DMS 273 (cell line): ENCODE data around the gene PRPF31.
"Not testable (repeated sequence)": the region's sequence is repeated elsewhere in the genome, so short reads cannot be mapped to it uniquely, and the experiment has no call there.

Experiments
- DNase-seq: peaks from one replicate; lab custom pipeline; 2025; ENCODE audit not compliant: unreplicated experiment; lab: John Stamatoyannopoulos, UW

Gene PRPF31

DNA sequence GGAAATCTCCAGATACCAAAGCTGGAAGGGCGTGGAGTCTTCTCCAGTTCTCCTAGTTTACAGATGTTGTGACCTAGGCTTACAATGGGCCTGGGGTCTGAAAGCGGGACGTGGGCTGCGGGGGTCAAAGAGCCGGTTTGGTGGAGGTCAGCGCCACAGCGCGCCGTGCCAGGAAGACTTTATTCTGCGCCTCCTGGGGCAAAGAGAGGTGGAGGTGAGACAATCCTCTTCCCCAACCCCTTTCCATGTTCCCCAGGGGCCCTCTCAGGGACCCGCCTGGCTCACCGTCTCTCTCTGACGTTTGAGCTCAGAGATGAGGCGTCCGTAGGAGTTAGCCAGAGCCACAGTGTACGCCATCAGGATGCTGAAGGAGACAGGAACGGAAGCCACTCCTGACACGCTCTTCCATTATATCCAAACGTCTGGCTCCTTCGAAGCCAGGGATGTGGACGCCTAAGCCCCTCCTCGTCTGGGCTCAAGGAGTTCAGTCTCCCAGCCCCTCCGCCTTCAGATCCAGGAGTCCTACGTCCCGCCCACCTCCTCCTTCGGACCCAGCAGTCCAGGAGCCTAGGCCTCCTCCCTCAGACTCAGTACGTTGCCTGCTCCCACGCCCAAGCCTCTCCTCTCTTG lies 44.7 kb downstream of the PRPF31 start:
- DNase-seq: peak; percentile 64

DNA sequence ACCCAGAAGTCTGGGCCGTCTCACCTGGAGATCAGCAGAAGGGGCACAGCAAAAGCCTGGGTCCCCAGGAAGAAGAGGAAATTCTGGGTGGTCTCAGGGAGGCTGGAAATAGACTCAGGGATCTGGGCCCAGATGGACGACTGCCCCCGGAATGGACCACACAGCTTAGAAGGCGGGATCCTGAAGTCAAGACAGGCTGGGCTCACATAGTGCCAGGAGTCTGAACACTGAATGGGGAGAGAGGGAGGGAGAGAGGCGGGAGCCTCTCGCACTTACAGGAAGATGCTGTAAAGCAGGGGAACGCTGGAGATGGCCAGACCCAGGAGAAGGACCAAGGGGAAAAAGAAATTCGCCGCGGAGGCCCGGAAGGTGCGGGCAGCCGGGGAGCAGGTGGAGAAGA lies 45.3 kb downstream of the PRPF31 start:
- DNase-seq: peak; percentile 24

DNA sequence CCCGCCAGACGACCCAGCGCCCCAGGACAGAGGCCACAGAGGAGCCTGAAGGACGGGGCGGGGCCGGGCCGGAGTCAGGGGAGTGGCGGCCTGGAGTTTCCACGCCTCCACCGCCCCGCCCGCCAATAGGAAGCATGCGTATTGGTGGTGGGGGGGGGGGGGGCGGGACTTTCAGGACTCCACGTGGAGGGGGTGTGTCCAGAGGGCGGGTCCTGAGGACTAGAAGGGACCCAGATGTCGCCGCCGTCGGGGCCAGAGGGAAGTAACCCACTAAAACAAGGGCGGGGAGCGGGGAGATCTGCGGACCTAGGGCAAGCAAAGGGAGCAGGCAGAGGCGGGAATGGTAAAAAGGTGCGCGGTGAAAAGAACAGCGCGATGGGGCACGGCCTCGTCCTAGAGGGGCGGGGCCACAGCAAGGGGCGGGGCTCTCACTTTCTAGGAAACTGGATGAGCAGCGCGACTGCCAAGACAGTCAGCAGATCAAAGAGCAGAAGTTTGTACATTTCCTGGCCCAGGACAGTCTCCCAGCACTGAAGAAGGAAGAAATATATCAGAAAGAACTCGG lies 46.8 kb downstream of the PRPF31 start:
- DNase-seq: peak; percentile 51

DNA sequence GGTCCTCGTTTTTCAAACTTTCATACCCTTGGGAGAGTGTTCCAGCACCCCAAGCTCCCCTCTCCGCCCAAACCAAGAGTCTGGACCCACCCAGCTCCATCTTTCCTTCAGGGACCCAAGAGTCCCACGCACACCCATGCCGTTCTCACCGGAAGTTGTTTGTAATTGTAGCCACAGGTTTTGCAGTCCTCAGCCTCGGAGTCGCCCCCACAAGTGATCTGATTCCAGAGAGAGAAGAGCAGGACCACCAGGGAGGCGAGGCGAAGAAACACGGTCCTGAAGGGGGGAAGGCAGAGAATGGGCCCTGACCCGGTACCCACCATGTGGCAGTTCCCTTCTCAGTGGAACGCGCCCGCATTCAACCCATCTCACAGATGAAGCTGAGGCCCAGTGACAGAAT lies 47.3 kb downstream of the PRPF31 start:
- DNase-seq: no peak

DNA sequence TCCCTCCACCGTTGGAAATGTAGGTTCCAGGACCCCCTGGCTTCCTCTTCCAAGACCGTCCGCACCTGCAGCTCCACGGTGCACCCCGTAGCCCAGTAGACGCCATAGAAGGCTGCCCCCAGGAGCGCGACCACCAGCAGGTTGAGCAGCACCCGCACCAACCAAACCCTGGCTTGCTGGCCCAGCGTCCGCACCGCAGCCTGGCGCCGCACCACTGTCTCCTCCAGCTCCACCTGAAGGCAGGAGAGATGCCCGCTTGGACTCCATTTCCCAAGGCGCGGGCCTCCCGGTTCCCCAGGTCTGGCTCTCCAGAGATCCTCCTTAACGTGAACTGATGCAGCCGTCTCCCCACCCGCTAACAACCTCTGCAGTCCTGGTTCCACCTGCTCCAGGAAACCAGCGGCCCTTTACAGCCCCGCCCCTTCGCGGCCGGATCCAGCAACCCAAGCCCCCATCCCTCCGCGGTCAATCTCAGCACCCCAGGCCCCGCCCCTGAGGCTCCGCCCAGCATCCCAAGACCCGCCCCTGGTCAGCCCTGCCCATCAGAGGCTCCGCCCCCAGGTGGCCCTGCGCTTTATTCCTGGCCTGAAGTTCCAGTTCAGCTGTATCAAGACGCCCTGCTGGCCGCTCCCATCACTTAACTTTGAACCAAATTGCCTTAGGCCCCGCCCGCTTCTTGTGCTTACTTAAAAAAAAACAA lies 49.0 kb downstream of the PRPF31 start:
- DNase-seq: peak; percentile 19

DNA sequence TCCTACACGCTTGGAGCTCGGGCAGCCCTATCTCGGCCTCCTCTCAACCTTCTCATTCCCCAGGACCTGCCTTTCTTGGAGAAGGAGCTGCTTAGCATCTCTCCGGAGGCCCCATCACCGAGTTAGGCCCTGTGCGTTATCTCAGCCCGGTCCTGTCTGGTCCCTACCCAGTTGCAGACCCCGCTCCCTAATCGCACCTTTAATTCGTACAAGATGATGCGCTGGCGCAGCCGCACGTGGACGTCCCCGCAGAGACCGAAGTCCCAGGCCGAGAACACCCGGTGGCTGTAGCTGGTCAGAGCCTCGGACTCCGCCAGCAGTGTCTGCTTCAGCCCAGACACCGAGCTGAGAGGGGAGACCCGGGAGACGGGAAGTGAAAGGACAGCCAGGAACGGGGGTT lies 49.7 kb downstream of the PRPF31 start:
- DNase-seq: no peak

DNA sequence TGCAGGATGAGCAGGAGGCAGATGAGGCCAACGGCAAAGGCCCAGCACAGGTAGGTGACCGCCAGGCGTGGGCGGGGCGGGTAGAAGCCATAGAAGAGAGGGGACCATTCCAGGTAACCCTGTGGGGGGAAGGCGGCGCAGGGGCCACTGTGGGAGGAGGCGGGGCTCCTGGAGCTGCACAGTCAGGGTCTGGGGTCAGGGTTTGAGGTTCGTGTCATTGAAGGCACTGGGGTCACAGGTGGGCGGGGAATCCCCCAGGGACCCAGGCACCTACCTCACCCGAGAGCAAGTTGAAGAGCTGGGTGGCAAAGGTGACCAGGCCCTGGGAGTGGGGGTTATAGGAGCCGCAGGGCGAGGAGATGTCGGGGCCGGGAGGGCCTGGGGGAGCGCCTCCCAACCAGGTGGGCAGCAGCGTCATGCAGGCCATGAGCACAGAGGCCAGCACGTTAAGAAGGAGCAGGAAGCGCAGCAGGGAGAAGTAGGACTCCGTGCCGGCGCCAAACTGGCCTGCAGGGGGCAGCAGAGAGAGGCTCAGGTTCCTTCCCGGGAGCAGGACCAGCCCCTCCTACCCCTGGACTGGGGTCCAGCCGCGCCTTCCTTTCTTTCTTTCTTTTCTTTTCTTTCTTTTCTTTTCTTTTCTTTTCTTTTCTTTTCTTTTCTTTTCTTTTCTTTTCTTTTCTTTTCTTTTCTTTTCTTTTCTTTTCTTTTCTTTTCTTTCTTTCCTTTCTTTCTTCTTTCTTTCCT lies 52.8 kb downstream of the PRPF31 start:
- DNase-seq: peak; percentile 96

DNA sequence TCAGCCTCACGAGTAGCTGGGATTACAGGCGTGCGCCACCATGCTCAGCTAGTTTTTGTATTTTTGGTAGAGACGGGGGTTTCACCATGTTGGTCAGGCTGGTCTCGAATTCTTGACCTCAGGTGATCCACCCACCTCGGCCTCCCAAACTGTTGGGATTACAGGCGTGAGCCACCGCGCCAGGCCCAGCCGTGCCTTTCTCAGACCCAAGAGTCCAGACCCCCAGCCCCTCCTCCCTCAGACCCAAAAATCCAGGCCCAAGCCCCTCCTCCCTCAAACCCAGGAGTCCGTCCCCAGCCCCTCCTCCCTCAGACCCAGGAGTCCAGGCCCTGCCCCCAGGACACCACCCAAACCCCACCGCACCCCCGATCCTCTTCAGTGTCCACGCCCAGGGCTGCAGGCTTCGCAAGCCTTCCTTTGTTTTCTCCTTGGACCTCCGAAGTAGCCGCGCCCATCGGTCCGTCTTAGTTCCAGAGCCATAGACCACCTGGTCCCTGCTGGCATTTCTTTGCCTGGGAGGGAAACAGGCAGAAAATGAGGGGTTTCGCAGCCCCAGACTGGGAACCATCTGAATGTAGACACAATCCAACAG lies 53.7 kb downstream of the PRPF31 start:
- no peak for DNase-seq

DNA sequence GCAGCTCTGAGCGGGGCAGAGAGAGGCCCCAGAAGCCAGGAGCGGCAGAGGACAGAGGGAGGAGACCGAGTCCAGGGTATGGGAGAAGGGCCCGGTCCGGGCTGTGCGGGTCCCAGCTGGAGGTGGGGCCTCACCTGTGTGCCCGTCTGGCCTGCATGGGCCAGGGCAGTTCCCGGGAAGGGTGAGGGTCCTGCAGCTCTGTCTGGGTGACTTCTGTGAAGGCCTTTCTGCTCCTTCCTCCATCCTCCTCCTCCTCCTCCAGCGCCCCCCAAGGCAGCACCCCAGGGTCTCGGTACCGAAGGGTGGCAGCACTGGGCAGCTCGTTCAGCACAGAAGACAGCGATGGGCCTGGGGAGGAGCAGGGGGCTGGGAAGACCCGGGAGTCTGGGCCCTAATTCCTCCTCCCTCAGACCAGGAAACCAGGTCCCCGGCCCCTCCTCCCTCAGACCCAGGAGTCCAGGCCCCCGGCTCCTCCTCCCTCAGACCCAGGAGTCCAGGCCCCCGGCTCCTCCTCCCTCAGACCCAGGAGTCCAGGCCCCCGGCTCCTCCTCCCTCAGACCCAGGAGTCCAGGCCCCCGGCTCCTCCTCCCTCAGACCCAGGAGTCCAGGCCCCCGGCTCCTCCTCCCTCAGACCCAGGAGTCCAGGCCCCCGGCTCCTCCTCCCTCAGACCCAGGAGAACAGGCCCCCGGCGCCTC lies 56.3 kb downstream of the PRPF31 start:
- not testable (repeated sequence) for DNase-seq

DNA sequence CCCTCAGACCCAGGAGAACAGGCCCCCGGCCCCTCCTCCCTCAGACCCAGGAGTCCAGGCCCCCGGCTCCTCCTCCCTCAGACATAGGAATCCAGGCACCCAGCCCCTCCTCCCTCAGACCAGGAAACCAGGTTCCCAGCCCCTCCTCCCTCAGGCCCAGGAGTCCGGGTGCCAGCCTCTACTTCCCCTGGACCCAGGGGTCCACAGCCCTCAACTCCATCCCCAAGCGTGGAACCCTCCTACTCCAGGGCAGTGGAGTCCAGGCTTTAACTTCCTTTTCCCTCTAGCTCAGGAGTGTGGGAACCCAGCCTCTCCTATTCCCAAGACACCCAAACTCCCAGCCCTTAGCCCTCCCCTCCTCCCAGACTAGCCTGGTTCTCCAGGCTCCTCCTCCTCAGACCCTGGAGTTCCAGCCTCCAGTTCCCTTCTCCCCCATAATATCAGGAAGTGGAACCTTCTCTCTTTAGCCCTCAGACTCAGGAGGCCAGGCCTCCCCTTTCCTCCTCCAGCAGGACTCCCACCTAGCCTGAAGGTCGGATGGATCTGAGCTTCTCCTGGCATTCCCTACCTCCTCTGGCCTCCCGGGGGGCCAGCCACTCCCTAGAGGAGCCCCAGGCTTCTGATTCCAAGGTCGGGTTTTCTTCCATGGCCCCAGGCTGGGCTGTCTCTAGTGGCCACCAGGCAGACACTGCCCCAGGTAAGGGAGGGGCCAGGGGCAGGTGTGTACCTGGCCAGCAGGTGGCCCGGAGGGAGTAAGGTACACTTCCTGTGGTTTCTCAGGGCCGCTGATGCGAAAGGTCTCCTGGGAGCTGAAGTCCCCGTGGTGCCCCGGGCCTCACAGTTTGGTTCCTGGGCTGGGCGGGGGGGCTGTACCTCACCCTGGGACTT lies 57.2 kb downstream of the PRPF31 start, which contains the start of gene TMC4:
Gene TMC4, minus strand, starts transcription at position 690 of the 888 bp plus-strand sequence. Its CDS starts 43 bp downstream, at position 647.
- DNase-seq: peak; percentile 31

DNA sequence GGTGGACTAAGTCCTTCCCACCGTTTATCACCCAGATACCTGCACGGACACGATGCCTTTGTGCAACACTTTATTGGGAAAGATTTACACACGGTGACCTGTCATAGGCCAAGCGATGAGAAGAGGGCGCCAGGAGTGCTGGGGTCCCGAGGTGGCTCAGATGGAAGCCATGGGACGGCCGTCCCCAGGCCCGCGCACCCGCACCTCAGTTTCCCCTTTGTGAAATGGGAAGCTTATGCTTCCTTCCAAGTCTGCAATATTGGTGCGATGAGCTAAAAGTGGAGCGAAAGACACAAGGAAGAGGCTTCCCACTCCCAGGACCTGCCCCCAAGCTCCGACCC lies 57.8 kb downstream of the PRPF31 start:
- no peak for DNase-seq

DNA sequence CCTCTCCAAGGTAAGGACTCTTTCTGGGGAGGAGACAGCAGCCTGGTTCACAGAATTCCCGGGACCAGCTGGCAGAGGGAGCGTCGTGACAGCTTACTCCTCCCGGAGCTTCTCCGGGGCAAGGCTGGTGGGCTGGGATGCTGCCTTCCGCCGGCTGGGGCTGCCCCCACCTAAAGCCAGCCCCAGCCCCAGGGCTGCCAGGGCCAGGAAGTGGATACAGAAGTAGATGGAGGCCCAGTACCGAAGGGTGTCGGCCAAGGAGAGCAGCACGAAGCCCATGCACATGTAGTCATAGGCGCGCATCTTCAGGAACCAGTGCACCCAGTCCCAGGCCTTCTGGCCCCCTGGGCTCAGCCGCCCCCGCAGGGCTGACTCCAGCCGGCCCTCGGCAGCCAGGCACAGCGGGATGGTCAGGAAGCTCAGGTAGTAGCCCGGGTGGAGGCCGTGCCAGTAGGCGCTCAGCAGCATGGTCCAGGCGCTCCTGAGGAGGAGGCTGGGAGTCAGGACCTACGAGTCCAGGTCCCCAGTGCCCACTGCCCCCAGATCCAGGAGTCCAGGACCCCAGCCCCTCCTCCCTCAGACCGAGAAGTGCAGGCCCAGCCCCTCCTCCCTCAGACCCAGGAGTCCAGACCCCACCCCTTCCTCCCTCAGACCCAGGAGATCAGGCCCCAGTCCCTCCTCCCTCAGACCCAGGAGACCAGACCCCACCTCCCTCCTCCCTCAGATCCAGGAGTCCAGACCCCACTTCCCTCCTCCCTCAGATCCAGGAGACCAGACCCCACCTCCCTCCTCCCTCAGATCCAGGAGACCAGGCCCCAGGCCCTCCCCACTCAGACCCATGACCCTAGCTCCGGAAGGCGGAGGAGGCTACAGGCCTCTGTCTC lies 58.6 kb downstream of the PRPF31 start:
- peak; percentile 38 for DNase-seq

DNA sequence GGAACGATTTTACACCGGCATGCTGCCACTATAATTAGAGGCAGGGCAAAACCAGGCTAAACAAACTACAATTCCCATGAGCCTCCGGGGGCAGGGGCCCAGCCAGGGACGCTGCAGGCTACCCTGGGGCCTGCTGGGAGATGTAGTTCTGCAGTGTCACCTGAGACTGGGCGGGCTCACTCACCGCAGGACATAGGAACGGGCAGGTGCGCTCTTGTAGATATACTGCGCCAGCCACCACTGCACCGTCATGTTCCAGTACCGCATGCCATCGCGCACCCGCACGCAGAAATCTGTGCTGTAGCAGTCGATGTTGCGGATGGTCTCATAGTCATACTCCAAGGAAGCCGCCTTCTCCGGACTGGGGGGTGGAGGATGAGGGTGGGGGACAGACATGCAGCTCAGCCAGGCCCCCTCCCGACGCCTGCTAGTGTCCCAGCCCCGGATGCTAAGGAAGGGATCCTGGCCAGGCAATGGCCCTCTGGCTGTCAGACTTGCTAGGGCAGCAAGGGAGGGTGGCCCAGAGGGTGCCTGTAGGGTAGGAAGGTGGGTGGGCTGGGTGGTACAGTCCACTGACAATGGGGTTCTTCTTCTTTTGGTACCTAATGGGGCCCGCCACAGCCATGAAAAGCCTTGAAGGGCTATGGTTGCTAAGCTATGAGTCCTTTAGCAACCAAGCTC lies 63.2 kb downstream of the PRPF31 start:
- DNase-seq: peak; percentile 55

DNA sequence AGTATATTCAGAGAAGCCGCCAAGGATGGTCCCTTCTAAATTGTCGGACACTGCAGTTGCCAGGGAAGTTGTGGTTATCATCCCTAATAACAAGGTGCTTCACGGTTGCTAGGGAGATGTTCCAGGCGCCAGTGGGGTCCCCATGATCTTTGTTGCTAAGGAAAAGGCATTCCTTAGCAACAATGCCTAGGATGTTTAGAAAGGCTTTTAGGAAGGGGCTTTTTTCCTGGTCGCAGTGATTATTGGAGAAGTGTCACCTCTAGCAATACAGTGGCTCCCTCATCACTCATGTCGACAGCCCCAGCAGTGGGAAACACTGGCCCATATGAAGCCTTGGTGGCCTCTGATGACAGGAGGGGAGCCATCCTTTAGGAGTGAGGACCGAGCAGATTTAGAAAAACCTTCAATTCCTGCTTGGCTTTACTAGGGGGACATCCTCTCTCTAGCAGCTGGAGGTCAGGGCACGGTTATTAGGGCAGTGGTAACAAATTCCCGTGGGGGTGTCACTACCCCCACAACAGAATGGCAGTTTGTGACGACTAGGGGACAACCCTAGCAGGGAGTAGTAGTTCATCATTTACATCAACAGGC lies 63.8 kb downstream of the PRPF31 start:
- DNase-seq: no peak

DNA sequence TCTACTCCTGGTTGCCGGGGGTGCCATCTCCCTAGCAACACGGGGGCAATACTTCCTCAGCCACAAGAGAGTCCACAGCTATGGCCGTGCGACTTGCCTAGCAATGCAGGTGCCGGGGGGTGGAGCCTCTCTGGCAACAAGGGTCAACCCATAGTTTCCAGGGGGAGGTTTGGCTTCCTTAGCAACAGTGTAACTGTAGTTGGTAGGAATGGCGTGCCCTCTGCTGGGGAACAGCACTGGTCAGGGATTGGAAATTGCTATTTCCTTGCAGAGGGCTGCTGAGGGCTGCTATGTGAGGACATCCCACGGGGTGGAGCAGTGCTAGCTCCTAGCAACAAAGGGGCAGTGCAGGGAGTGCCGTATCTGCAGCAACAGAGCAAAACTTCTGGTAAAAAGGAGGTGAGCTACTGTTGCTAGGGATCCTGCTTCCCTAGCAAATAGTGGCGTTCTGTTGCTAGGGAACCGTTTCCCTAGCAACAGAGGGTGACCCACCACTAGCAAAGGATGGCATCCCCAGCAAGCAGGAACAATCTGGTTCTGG lies 64.4 kb downstream of the PRPF31 start:
- peak; percentile 78 for DNase-seq

DNA sequence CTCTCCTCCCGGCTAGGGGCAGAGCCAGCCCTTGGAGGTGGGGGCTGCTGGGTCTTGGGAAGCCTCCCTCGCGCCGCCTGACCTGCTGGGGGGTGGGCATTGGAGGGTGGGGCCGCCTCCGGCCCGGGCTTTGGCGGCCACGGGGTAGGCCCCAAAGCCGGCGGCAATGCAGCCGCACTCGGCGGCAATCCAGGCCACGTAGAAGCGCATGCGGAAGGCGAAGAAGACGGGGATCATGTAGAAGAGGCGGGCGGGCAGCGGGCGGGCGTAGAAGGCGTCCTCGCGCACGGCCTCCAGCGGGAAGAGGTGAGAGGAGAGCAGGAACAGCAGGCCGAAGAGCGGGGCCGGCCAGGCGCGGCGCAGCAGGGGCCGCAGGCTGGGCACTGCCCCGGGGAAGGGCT lies 65.1 kb downstream of the PRPF31 start:
- no peak for DNase-seq
